Uterus (tissue), 4 donors: Measurements from ENCODE around the gene LCE3E. TPM values are rescaled to one million over a fixed set of nuclear protein-coding genes. Genes with fewer than 3 reads are reported as not detected.

ENCODE experiments used
- DNase-seq, 2 donors: peaks; one replicate each; pipeline ENCODE4 v3.0.0-alpha.2; 2019 to 2020
- H3K27ac ChIP-seq, 2 donors: fragments of 200-600 bp; sonication (generic); 1 replicate in 1 of 2; 2 replicates in 1 of 2; pipeline ENCODE4 v1.5.1; 2016 to 2018
- H3K27me3 ChIP-seq, 2 donors: fragments of 200-600 bp; sonication (generic); one replicate each; pipeline ENCODE4 v1.5.1; 2018 to 2019; ENCODE audit warnings: control low read depth in 1 of 2
- H3K36me3 ChIP-seq, 2 donors: fragments of 200-600 bp; sonication (generic); one replicate each; pipeline ENCODE4 v1.5.1; 2019; ENCODE audit warnings: control low read depth in 1 of 2
- H3K4me1 ChIP-seq, 2 donors: fragments of 200-600 bp; sonication (generic); one replicate each; pipeline ENCODE4 v1.5.1; 2018 to 2019; ENCODE audit warnings: control low read depth in 1 of 2
- H3K4me3 ChIP-seq, 2 donors: fragments of 200-600 bp; sonication (generic); 1 replicate in 1 of 2; 2 replicates in 1 of 2; pipeline ENCODE4 v1.5.1; 2018 to 2019; ENCODE audit warnings: mild to moderate bottlenecking in 1 of 2
- H3K9me3 ChIP-seq, 2 donors: fragments of 200-600 bp; sonication (generic); one replicate each; pipeline ENCODE4 v1.5.1; 2019; ENCODE audit warnings: control low read depth in 1 of 2
- CTCF ChIP-seq, 4 experiments: fragments of 200-600 bp in 2 of 4; fragments of 450-650 bp in 2 of 4; sonication (generic) in 2 of 4; IDR thresholded peaks; one replicate each; pipeline ENCODE4 v1.5.1; 2016 to 2019; ENCODE audit warnings: antibody characterized with exemption in 4 of 4, mild to moderate bottlenecking in 2 of 4, moderate library complexity in 1 of 4
- POLR2A ChIP-seq, 2 donors: fragments of 450-650 bp; IDR thresholded peaks; one replicate each; pipeline ENCODE4 v1.6.1; 2016; ENCODE audit warnings: antibody characterized with exemption in 2 of 2, mild to moderate bottlenecking in 1 of 2, moderate library complexity in 1 of 2
- intact Hi-C: fragments of 100-400 bp; cut with DNase I; formaldehyde crosslinking; loops from one replicate; pipeline ENCODE4 v1.15.1; 2023; ENCODE audit warnings: low total_unique reads
- total RNA-seq, 4 donors: library from RNA; depleted of rRNA in 3 of 4; stranded (reverse); fragments of >200 nt in 3 of 4; gene quantifications; one replicate each; pipeline versions ENCODE4 v1.1.0 to v1.2.4, GENCODE V29; 2014 to 2023
- donor health status: DM: yes; HTN: yes; CAD: no.

Gene LCE3E
- total RNA-seq, 4 donors from 2014 or later: not detected

- H3K9me3 ChIP-seq: no peaks in the 10 kb centered on the region
- no peak overlapping the region for H3K4me3 ChIP-seq
- no peak for DNase-seq
- H3K27me3 ChIP-seq: no peaks in the 10 kb centered on the region
- intact Hi-C loops: no loop called here
- no peaks in the 10 kb centered on the region for H3K4me1 ChIP-seq
- no peak overlapping the region for H3K27ac ChIP-seq
- H3K36me3 ChIP-seq: no peaks in the 10 kb centered on the region
- no peak for TF ChIP-seq POLR2A (IDR thresholded peaks at IDR 0.05)
- no peak for TF ChIP-seq CTCF (IDR thresholded peaks at IDR 0.05)
Measured at GRCh38 chr1:152546704-152547103, 19.9 kb downstream of the LCE3E start.

- H3K4me3 ChIP-seq: no peak overlapping the region
- intact Hi-C loops: no loop called here
Measured at GRCh38 chr1:152543820-152544219, 22.8 kb downstream of the LCE3E start.

GRCh38 chr1:152539901-152540300 lies 26.7 kb downstream of the LCE3E start:
- Histone ChIP-seq H3K4me1 (no peaks in the 10 kb centered on the region), H3K36me3 (no peaks in the 10 kb centered on the region), H3K27me3 (no peaks in the 10 kb centered on the region), H3K4me3 (no peak overlapping the region), H3K27ac (no peak overlapping the region), H3K9me3 (no peaks in the 10 kb centered on the region)
- no peak for DNase-seq
- intact Hi-C loops: no loop called here
- TF ChIP-seq POLR2A (IDR thresholded peaks at IDR 0.05): no peak
- TF ChIP-seq CTCF (IDR thresholded peaks at IDR 0.05): no peak

More at GRCh38 chr1:152543820-152544219, 22.8 kb downstream of the LCE3E start:
- DNase-seq: no peak
- no peak overlapping the region for H3K27ac ChIP-seq
- H3K4me1 ChIP-seq: no peaks in the 10 kb centered on the region
- TF ChIP-seq CTCF (IDR thresholded peaks at IDR 0.05) (no peak), POLR2A (IDR thresholded peaks at IDR 0.05) (no peak)
- no peaks in the 10 kb centered on the region for H3K36me3 ChIP-seq
- no peaks in the 10 kb centered on the region for H3K9me3 ChIP-seq
- H3K27me3 ChIP-seq: no peaks in the 10 kb centered on the region

GRCh38 chr1:152537496-152537895 lies 29.1 kb downstream of the LCE3E start:
- TF ChIP-seq POLR2A (IDR thresholded peaks at IDR 0.05) (no peak), CTCF (IDR thresholded peaks at IDR 0.05) (no peak)
- H3K4me1 ChIP-seq: no peaks in the 10 kb centered on the region
- no peaks in the 10 kb centered on the region for H3K36me3 ChIP-seq
- H3K9me3 ChIP-seq: no peaks in the 10 kb centered on the region
- H3K4me3 ChIP-seq: no peak overlapping the region
- DNase-seq: no peak
- H3K27ac ChIP-seq: no peak overlapping the region
- no peaks in the 10 kb centered on the region for H3K27me3 ChIP-seq
- intact Hi-C loops: no loop called here

GRCh38 chr1:152535774-152536173 lies 30.8 kb downstream of the LCE3E start:
- Histone ChIP-seq H3K4me1 (no peaks in the 10 kb centered on the region), H3K9me3 (no peaks in the 10 kb centered on the region), H3K27me3 (no peaks in the 10 kb centered on the region), H3K27ac (no peak overlapping the region), H3K4me3 (no peak overlapping the region), H3K36me3 (no peaks in the 10 kb centered on the region)
- intact Hi-C loops: no loop called here
- no peak for TF ChIP-seq POLR2A (IDR thresholded peaks at IDR 0.05)
- TF ChIP-seq CTCF (IDR thresholded peaks at IDR 0.05): no peak
- DNase-seq: no peak
